ENCODE results near the gene LMCD1.

LMCD1 gene, protein sequence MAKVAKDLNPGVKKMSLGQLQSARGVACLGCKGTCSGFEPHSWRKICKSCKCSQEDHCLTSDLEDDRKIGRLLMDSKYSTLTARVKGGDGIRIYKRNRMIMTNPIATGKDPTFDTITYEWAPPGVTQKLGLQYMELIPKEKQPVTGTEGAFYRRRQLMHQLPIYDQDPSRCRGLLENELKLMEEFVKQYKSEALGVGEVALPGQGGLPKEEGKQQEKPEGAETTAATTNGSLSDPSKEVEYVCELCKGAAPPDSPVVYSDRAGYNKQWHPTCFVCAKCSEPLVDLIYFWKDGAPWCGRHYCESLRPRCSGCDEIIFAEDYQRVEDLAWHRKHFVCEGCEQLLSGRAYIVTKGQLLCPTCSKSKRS

GRCh38 chr3:8501371-8502131, at the start of gene LMCD1:
Gene LMCD1, plus strand, starts transcription at chr3:8501823. Its CDS starts 116 bp downstream, at chr3:8501939.
- peak; percentile 64 for DNase-seq (ENCODE audit: low read depth)

- DNase-seq (ENCODE audit: low read depth): no peak
These were observed 49.5 kb upstream of the LMCD1 start for GRCh38 chr3:8452112-8452511.

DNA sequence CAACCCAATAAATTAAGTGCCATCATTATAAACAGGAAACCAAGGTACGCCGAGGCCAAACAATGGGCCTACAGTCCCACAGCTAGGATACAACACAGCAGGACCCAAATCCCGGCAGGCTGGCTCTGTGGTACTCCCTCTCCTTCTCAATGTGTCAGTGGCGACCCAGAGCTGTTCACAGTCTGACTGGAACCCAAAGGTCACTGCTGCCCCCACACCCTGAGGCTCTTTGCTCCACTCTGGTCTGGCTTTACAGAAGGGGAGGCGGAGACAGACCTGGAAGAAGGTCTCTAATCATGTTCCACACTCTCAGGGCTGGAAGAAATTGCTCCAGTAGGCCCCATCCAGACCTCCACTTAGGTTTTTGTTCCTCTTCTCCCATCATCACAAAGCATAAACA, 48.5 kb upstream of the LMCD1 start:
- DNase-seq (ENCODE audit: low read depth): no peak

DNA sequence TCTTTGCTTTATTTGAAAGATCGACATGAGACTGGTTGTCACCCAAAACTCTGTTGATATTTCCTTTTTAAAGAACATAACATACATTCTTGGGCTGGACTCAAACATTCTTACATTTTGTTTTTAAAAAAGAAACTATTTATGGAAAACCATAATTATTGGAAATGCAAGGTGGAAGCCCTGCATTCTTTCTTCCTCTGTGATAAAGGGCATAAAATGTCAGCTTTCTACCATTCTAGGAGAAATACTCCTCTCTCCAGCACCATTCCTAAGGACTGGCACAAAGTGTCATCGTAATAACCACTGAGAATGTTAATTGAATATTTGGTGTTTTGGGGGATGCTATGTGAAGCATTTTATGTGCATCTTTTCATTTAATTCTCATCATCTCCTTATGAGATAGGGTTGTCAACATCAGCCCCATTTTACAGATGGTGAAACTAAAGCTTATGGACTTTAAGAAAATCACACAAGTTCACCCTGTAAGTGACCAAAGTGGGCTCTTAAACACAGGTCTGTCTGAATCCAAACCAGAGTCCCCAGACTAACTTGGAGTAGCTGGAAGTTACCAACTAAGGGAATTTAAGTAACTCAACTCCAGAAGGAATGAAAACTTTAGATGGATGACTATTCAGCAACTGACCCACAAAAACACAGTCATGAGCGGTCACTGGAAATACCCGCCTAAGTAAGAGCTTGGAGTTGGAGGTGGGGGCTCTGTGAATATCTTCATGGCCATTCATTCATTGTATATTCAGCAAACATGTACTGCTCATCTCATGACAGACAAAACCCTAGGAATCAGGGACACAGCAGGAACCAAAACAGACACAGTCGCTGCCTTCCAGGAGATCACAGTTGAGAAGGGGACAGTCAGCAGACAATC, 45.9 kb upstream of the LMCD1 start:
- no peak for DNase-seq (ENCODE audit: low read depth)

DNA sequence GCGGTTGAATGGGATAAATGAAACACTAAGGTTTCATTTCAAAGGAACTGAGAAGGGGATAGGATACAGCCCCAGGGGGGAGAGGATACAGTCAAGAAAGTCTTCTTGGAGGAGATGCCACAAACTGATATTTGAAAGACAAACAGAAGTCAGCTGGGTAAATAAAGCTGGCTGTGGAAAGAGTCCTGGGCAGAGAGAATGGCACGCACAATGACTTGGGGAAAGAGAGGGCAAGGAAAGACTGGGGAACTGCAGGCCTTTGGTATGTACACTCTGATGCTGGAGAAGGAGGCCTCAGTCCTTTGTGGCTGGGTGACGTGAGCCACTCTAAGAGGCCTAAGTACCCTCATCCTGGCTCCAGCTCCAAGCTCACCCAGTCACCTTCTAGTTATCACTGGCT, 45.2 kb upstream of the LMCD1 start:
- DNase-seq (ENCODE audit: low read depth): no peak

DNA sequence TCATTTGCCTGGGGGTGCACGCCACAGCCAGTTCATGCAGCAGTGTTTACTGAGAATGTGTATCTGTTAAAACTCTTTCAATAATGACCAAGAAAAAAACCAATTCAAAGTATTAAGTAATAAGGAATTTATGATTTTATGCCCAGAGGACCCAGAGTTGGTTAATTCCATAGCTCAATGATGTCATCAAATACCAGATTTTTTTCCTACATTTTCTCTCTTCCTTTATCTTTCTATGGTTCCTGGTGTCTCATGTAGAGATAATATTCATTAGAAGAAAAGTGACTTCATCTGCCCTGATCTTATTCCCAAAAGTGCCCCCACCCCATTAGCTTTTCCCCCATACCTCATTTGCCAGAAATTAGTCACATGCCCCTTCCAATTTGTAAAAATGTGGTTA, 44.6 kb upstream of the LMCD1 start:
- no peak for DNase-seq (ENCODE audit: low read depth)

DNA sequence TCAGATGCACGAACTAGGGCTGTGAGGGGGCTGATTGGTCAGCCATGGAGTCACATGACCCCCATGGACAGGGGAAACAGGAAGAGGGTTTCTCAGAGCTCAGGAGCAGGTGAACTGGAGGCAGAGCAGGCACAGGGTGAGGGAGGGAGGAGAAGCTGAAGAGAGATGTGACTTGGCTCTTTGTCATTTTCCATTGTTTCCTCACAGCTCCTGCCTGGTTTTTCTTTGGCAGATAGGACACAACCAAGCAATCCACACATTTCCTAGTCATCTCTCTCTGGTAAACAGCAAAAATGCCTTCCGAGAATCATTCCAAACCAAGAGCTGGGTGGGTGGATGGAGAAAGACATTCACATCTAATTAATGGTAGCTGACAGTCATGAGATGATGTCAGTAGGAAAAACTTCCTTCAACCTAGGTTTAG, 43.4 kb upstream of the LMCD1 start:
- DNase-seq (ENCODE audit: low read depth): no peak

DNA sequence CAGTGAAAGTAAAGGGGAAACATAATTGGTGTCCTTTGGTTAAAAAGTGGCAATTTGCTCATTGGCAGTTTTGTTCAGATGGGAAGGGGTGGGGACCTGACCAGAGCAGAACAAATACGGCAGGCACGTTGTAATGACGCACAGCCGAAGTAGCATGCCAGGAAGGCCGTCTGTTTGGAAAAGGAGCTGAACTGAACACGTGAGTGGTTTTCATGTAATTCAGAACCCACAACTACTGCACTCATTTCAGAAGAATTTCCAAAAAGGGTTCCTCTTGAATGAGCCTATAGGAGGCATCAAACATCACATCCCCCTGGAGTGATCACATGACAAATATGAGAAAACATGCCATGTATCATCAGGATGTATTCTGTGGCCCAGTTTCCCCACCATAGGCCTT, 42.9 kb upstream of the LMCD1 start:
- DNase-seq (ENCODE audit: low read depth): no peak

- DNase-seq (ENCODE audit: low read depth): no peak
These were observed 41.4 kb upstream of the LMCD1 start for GRCh38 chr3:8460050-8460708.

DNA sequence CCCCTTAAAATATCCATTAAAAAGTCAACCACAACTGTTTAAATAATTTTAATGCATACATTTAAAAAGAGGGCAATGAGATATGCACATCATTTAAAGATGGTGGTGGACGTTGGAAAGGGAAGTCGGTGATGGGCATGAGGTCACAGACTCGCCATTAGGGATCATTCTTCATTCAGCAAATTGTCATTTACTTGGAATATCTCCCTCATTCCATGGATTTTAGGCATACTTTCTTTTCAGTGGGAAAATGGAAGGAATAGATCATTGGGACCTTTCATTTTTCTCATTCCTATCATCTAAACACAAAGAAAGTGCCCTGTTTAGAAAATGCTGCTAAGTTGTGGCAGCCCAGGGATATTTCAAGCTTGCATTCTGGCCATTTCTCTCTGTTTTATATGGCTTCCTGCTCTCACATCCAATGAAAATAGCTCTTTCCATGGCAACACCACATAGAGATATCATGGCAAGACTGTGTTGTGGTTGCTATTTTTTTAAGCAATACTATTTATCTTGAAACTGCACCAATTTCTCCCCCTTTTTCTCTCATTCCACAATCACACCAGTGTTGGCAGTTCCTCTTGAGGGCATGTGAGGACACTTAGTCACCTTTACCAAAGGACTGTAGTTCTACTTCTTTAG, 40.7 kb upstream of the LMCD1 start:
- DNase-seq (ENCODE audit: low read depth): no peak

- DNase-seq (ENCODE audit: low read depth): no peak
These were observed 37.0 kb upstream of the LMCD1 start for GRCh38 chr3:8464668-8465067.

GRCh38 chr3:8466526-8466925, 35.1 kb upstream of the LMCD1 start:
- no peak for DNase-seq (ENCODE audit: low read depth)

GRCh38 chr3:8470801-8471200, 30.8 kb upstream of the LMCD1 start:
- no peak for DNase-seq (ENCODE audit: low read depth)

- no peak for DNase-seq (ENCODE audit: low read depth)
These were observed 29.1 kb upstream of the LMCD1 start for GRCh38 chr3:8472549-8472948.

GRCh38 chr3:8473029-8473428, 28.6 kb upstream of the LMCD1 start:
- no peak for DNase-seq (ENCODE audit: low read depth)

DNA sequence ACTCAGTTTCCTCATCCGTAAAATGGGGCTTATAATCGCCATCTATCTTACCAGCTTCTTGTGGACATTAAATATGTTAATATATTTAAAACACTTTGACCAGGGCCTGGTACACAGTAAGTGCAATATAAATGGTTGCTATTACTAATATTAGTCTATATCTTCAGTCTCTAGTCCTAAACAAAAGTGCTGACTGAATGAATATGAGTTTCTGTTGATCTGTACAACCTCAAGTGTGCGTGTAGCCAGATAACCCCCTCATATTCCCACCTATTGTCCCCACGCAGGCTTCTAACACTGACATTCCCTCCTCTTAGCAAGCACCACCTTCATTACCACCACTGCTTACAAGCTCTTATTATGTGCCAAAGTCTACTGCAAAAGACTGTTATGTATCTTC, 27.6 kb upstream of the LMCD1 start:
- no peak for DNase-seq (ENCODE audit: low read depth)

DNA sequence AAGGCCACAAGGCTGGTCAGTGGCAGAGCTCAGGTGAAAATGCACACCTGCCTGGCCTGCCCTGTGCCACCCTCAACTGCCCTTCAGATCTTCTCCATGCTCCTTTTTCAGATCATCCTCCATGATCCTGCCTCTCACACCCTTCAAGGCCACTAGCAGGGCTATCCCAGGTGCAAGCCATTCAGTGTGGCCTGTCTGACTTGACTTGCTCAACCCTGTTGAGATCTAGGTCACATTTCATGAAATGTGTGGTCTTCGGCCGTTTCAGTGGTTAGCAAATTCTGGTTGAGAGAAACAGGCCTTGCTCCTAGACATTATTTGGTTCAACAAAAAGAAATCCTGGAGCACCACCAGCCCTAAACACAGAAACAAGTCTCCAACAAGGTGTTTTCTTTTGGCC, 26.6 kb upstream of the LMCD1 start:
- no peak for DNase-seq (ENCODE audit: low read depth)

- no peak for DNase-seq (ENCODE audit: low read depth)
These were observed 20.9 kb upstream of the LMCD1 start for GRCh38 chr3:8480699-8481098.

DNA sequence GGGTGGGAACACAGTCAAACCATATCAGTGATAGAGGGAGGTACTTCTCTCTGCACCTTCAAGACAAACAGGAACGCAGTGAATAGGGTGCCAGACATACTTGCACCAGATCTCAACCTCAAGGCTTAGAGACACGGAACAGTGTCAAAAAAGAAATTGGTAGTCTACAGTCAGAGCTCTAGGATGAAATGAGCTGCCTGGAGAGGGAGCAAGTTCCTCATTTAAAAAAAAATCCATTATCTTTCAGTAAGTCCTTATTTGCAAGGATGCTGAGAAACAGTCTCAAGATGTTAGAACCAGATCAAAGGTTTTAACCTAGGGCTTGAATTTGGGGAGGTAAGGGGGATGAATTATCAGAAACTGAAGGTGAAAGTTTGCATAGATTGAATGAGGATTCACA, 20.2 kb upstream of the LMCD1 start:
- no peak for DNase-seq (ENCODE audit: low read depth)

DNA sequence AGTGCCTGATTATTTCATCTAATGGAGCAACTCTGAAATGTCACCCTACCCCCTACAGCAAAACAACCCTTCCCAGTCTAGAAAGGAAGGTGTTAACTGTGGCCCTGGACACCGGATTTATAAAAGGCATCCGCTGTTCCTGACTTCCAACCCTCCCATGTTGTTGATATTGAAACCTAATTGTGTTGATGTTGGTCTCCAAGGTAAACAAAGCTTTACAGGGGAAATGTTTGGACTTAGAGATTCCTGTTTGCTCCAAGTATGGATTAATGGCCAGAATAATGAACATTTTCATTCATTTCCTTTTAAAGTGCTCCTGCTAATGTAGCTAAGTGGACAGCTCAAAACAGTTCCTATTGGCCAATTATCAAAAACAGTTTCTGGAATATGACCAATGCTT, 19.4 kb upstream of the LMCD1 start:
- no peak for DNase-seq (ENCODE audit: low read depth)

DNA sequence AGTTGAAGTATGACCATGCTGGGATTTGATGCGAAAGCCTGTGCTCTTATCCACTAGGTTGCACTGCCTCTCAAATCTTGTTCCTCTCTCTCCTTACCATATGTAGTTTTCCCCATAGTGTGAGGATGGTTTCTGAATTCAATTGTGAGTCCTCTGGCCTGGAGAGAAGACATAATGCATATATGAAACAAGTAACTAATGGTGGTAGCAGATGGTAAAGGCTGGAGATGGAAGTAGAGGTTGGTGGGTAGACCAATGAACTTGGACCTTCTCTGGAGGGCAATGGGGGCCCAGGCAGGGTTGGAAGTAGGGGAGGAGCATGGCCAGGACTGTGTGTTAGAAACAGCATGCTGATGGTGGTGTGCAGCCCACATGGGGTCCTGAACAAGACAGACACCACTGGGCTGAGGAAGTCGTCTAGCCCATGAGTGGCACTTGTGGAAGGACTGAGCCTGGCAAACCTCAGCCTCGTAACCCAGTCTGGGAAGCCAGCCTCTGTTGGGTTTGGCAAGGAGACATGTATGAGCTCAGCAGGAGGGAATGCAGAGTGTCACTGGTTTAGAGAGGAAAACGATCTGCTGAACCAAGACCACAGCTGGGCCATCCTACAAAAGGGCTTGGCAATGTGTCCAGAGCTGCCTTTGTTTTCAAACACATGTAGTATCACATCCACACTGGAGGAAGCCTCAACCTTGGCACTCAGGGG, 18.5 kb upstream of the LMCD1 start:
- no peak for DNase-seq (ENCODE audit: low read depth)

Data from stimulated activated CD8-positive, alpha-beta memory T cell treated with anti-CD3 and anti-CD28 coated beads, Interleukin-12 subunit alpha, Interleukin-12 subunit beta, amount 100 ng/mL, for 1 hour (primary cell).